Mammary epithelial cell (primary cell): Measurements from ENCODE around the gene HSPA12B.

Experiments
- EZH2 ChIP-seq: IDR thresholded peaks from 2 replicates; pipeline ENCODE4 v1.6.1; 2012; ENCODE audit warnings: low read length, inconsistent platforms, borderline replicate concordance
- TF ChIP-seq, protein P1 (sequence below), 2 donors: IDR thresholded peaks in 1 of 2; conservative IDR thresholded peaks in 1 of 2; 2 replicates each; pipeline ENCODE4 v1.5.1; 2011 to 2012; ENCODE audit warnings: inconsistent platforms in 2 of 2, low read length in 2 of 2, mild to moderate bottlenecking in 2 of 2, control low read depth in 1 of 2, low read depth in 1 of 2; ENCODE audit not compliant: insufficient read depth in 1 of 2; ENCODE audit errors: extremely low read depth in 1 of 2

DNA sequence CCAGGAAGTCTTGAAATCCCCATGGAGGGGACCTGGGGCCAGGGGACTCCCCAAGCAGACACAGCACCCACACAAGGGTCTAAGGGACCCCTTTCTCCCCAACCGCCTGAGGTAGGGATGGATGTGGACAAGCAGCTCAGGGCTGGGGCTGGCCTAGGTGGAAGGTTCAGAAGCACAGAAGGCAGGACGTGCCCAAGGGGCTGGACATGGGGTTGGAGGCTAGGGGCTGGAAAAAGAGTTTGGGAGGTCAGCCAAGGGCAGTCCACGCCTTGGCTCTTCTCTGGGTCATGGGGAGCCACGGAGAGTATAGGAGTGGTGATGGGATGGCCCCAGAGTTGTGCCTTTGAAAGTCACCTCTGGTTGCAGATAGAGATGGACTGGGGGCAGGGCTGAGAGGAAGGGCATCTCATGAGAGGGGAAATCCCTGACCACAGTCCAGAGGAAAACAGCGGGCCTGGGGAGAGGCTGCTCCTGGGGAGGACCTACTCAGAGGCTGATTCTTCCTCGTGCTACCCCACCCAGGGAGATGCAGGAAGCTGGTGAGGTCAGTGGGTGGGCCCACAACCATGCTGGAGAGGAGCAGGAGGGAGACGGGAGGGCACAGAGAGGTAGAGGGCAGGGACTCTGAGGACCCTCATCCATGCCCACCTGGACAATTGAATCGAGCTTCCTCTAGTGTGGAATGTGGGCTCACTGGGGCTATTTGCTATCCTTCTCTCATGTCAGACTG, 2.5 kb upstream of the HSPA12B start:
- TF ChIP-seq EZH2, result no peak
- TF ChIP-seq, protein P1, sequence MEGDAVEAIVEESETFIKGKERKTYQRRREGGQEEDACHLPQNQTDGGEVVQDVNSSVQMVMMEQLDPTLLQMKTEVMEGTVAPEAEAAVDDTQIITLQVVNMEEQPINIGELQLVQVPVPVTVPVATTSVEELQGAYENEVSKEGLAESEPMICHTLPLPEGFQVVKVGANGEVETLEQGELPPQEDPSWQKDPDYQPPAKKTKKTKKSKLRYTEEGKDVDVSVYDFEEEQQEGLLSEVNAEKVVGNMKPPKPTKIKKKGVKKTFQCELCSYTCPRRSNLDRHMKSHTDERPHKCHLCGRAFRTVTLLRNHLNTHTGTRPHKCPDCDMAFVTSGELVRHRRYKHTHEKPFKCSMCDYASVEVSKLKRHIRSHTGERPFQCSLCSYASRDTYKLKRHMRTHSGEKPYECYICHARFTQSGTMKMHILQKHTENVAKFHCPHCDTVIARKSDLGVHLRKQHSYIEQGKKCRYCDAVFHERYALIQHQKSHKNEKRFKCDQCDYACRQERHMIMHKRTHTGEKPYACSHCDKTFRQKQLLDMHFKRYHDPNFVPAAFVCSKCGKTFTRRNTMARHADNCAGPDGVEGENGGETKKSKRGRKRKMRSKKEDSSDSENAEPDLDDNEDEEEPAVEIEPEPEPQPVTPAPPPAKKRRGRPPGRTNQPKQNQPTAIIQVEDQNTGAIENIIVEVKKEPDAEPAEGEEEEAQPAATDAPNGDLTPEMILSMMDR (conservative IDR thresholded peaks at IDR 0.05 in 1 of 2, IDR thresholded peaks at IDR 0.05 in 1 of 2; ENCODE audit: extremely low read depth in 1 of 2, insufficient read depth in 1 of 2, low read depth in 1 of 2, low read length in 2 of 2), result no peak
